Measurements from ENCODE around the gene GNG2.

Gene GNG2

GRCh38 chr14:51969852-51970540 lies 109.6 kb downstream of the GNG2 start:
- Histone ChIP-seq H2BK5ac (ENCODE audit: low read length) (no peak overlapping the region), H3K4me1 (ENCODE audit: control insufficient read depth in 2 of 2, insufficient read depth in 1 of 2, low read depth in 1 of 2, low read length in 2 of 2) (no peaks in the 10 kb centered on the region), H3K9me3 (replicated peaks in 1 of 2; ENCODE audit: control insufficient read depth in 2 of 2, insufficient read depth in 1 of 2, low read depth in 1 of 2, low read length in 2 of 2) (no peaks in the 10 kb centered on the region), H2BK15ac (ENCODE audit: low read length) (no peak overlapping the region), H3K4ac (ENCODE audit: low read length) (no peak overlapping the region), H3K4me2 (ENCODE audit: insufficient read depth, low read length, poor library complexity, severe bottlenecking) (no peak overlapping the region), H3K27ac (replicated peaks; ENCODE audit: low read length) (no peak overlapping the region), H3K9ac (ENCODE audit: low read depth, low read length, poor library complexity) (no peak overlapping the region), H2BK12ac (ENCODE audit: low read length) (no peak overlapping the region), H4K91ac (ENCODE audit: low read depth, low read length, poor library complexity) (no peak overlapping the region), H2AK5ac (ENCODE audit: low read depth, low read length) (no peak overlapping the region), H4K8ac (ENCODE audit: low read depth, low read length) (no peak overlapping the region), H3K14ac (ENCODE audit: low read length) (no peak overlapping the region), H2BK120ac (ENCODE audit: low read depth, low read length) (no peak overlapping the region), H3K23ac (ENCODE audit: low read depth, low read length, poor library complexity) (no peak overlapping the region), H3K36me3 (replicated peaks in 1 of 2; ENCODE audit: control insufficient read depth in 2 of 2, insufficient read depth in 2 of 2, low read length in 2 of 2) (peaks cover 2 to 35% of the 10 kb centered on the region in 2 donors), H3K79me1 (ENCODE audit: low read depth, low read length) (no peaks in the 10 kb centered on the region), H2AFZ (ENCODE audit: low read length) (no peak overlapping the region), H3K18ac (ENCODE audit: low read length) (no peak overlapping the region), H3K27me3 (ENCODE audit: control insufficient read depth in 3 of 3, insufficient read depth in 3 of 3, low read depth in 1 of 3, low read length in 3 of 3) (no peaks in the 10 kb centered on the region), H3K4me3 (ENCODE audit: low read length in 2 of 2) (no peak overlapping the region)
- WGBS, 2 donors (ENCODE audit: extremely low coverage in 2 of 2, insufficient read length in 2 of 2, insufficient replicate concordance in 1 of 2) = no CpG with 5 or more reads among the region's 6 CpGs
- DNase-seq (ENCODE audit: low spot score) = no peak

GRCh38 chr14:51972566-51972965 lies 112.2 kb downstream of the GNG2 start:
- Histone ChIP-seq H3K4me2 (ENCODE audit: insufficient read depth, low read length, poor library complexity, severe bottlenecking) (no peak overlapping the region), H2AK5ac (ENCODE audit: low read depth, low read length) (no peak overlapping the region), H2BK15ac (ENCODE audit: low read length) (no peak overlapping the region), H4K8ac (ENCODE audit: low read depth, low read length) (no peak overlapping the region), H2BK12ac (ENCODE audit: low read length) (no peak overlapping the region), H3K9ac (ENCODE audit: low read depth, low read length, poor library complexity) (no peak overlapping the region), H3K4me3 (ENCODE audit: low read length in 2 of 2) (no peak overlapping the region), H3K79me1 (ENCODE audit: low read depth, low read length) (no peaks in the 10 kb centered on the region), H3K23ac (ENCODE audit: low read depth, low read length, poor library complexity) (no peak overlapping the region), H2BK120ac (ENCODE audit: low read depth, low read length) (no peak overlapping the region), H3K18ac (ENCODE audit: low read length) (no peak overlapping the region), H3K27me3 (ENCODE audit: control insufficient read depth in 3 of 3, insufficient read depth in 3 of 3, low read depth in 1 of 3, low read length in 3 of 3) (no peaks in the 10 kb centered on the region), H3K4ac (ENCODE audit: low read length) (no peak overlapping the region), H2BK5ac (ENCODE audit: low read length) (no peak overlapping the region), H3K9me3 (replicated peaks in 1 of 2; ENCODE audit: control insufficient read depth in 2 of 2, insufficient read depth in 1 of 2, low read depth in 1 of 2, low read length in 2 of 2) (no peaks in the 10 kb centered on the region), H2AFZ (ENCODE audit: low read length) (no peak overlapping the region), H3K27ac (replicated peaks; ENCODE audit: low read length) (no peak overlapping the region), H3K4me1 (ENCODE audit: control insufficient read depth in 2 of 2, insufficient read depth in 1 of 2, low read depth in 1 of 2, low read length in 2 of 2) (no peaks in the 10 kb centered on the region), H3K14ac (ENCODE audit: low read length) (no peak overlapping the region), H3K36me3 (replicated peaks in 1 of 2; ENCODE audit: control insufficient read depth in 2 of 2, insufficient read depth in 2 of 2, low read length in 2 of 2) (peaks cover 0 to 22% of the 10 kb centered on the region in 2 donors), H4K91ac (ENCODE audit: low read depth, low read length, poor library complexity) (no peak overlapping the region)
- DNase-seq (ENCODE audit: low spot score) = no peak
- no CpG with 5 or more reads among the region's 7 CpGs for WGBS, 2 donors (ENCODE audit: extremely low coverage in 2 of 2, insufficient read length in 2 of 2, insufficient replicate concordance in 1 of 2)

GRCh38 chr14:51977075-51977474 lies 116.7 kb downstream of the GNG2 start:
- Histone ChIP-seq H3K79me1 (ENCODE audit: low read depth, low read length) (no peaks in the 10 kb centered on the region), H3K4ac (ENCODE audit: low read length) (no peak overlapping the region), H2BK15ac (ENCODE audit: low read length) (no peak overlapping the region), H2BK5ac (ENCODE audit: low read length) (no peak overlapping the region), H3K9ac (ENCODE audit: low read depth, low read length, poor library complexity) (no peak overlapping the region), H3K18ac (ENCODE audit: low read length) (no peak overlapping the region), H3K4me1 (ENCODE audit: control insufficient read depth in 2 of 2, insufficient read depth in 1 of 2, low read depth in 1 of 2, low read length in 2 of 2) (no peaks in the 10 kb centered on the region), H3K36me3 (replicated peaks in 1 of 2; ENCODE audit: control insufficient read depth in 2 of 2, insufficient read depth in 2 of 2, low read length in 2 of 2) (no peaks in the 10 kb centered on the region), H3K9me3 (replicated peaks in 1 of 2; ENCODE audit: control insufficient read depth in 2 of 2, insufficient read depth in 1 of 2, low read depth in 1 of 2, low read length in 2 of 2) (no peaks in the 10 kb centered on the region), H3K14ac (ENCODE audit: low read length) (no peak overlapping the region), H3K27ac (replicated peaks; ENCODE audit: low read length) (no peak overlapping the region), H3K23ac (ENCODE audit: low read depth, low read length, poor library complexity) (no peak overlapping the region), H2BK12ac (ENCODE audit: low read length) (no peak overlapping the region), H2BK120ac (ENCODE audit: low read depth, low read length) (no peak overlapping the region), H3K27me3 (ENCODE audit: control insufficient read depth in 3 of 3, insufficient read depth in 3 of 3, low read depth in 1 of 3, low read length in 3 of 3) (no peaks in the 10 kb centered on the region), H2AFZ (ENCODE audit: low read length) (no peak overlapping the region), H4K91ac (ENCODE audit: low read depth, low read length, poor library complexity) (no peak overlapping the region), H3K4me3 (ENCODE audit: low read length in 2 of 2) (no peak overlapping the region), H4K8ac (ENCODE audit: low read depth, low read length) (no peak overlapping the region), H2AK5ac (ENCODE audit: low read depth, low read length) (no peak overlapping the region), H3K4me2 (ENCODE audit: insufficient read depth, low read length, poor library complexity, severe bottlenecking) (no peak overlapping the region)
- DNase-seq (ENCODE audit: low spot score) = no peak
- WGBS, 2 donors (ENCODE audit: extremely low coverage in 2 of 2, insufficient read length in 2 of 2, insufficient replicate concordance in 1 of 2) = no CpG with 5 or more reads among the region's 5 CpGs

- Histone ChIP-seq H2BK120ac (ENCODE audit: low read depth, low read length) (no peak overlapping the region), H2AK5ac (ENCODE audit: low read depth, low read length) (no peak overlapping the region), H2BK15ac (ENCODE audit: low read length) (no peak overlapping the region), H4K91ac (ENCODE audit: low read depth, low read length, poor library complexity) (no peak overlapping the region), H2AFZ (ENCODE audit: low read length) (peak overlapping the region; percentile 49), H3K23ac (ENCODE audit: low read depth, low read length, poor library complexity) (no peak overlapping the region), H3K4me2 (ENCODE audit: insufficient read depth, low read length, poor library complexity, severe bottlenecking) (no peak overlapping the region), H3K4ac (ENCODE audit: low read length) (no peak overlapping the region), H2BK12ac (ENCODE audit: low read length) (no peak overlapping the region), H4K8ac (ENCODE audit: low read depth, low read length) (no peak overlapping the region), H3K9ac (ENCODE audit: low read depth, low read length, poor library complexity) (no peak overlapping the region), H3K27ac (replicated peaks; ENCODE audit: low read length) (no peak overlapping the region), H3K4me1 (ENCODE audit: control insufficient read depth in 2 of 2, insufficient read depth in 1 of 2, low read depth in 1 of 2, low read length in 2 of 2) (no peaks in the 10 kb centered on the region), H3K4me3 (ENCODE audit: low read length in 2 of 2) (no peak overlapping the region), H3K79me1 (ENCODE audit: low read depth, low read length) (no peaks in the 10 kb centered on the region), H3K36me3 (replicated peaks in 1 of 2; ENCODE audit: control insufficient read depth in 2 of 2, insufficient read depth in 2 of 2, low read length in 2 of 2) (no peaks in the 10 kb centered on the region), H3K14ac (ENCODE audit: low read length) (no peak overlapping the region), H3K9me3 (replicated peaks in 1 of 2; ENCODE audit: control insufficient read depth in 2 of 2, insufficient read depth in 1 of 2, low read depth in 1 of 2, low read length in 2 of 2) (no peaks in the 10 kb centered on the region), H2BK5ac (ENCODE audit: low read length) (no peak overlapping the region), H3K18ac (ENCODE audit: low read length) (no peak overlapping the region), H3K27me3 (ENCODE audit: control insufficient read depth in 3 of 3, insufficient read depth in 3 of 3, low read depth in 1 of 3, low read length in 3 of 3) (no peaks in the 10 kb centered on the region)
- no peak for DNase-seq (ENCODE audit: low spot score)
- no CpG with 5 or more reads among the region's 2 CpGs for WGBS, 2 donors (ENCODE audit: extremely low coverage in 2 of 2, insufficient read length in 2 of 2, insufficient replicate concordance in 1 of 2)
Measured at GRCh38 chr14:51978681-51979085, 118.3 kb downstream of the GNG2 start.
